ENCODE measurements around the gene C10orf143. TPM values are rescaled to one million over a fixed set of nuclear protein-coding genes. Genes with fewer than 3 reads are reported as not detected.
A peak's percentile ranks its signal among the peaks of the same experiment; 100 is the strongest.
"Not testable (repeated sequence)": the region's sequence is repeated elsewhere in the genome, so short reads cannot be mapped to it uniquely, and the experiment has no call there.

C10orf143 gene
- total RNA-seq, 1 experiment from 2014 or later = 0.18 TPM

DNA sequence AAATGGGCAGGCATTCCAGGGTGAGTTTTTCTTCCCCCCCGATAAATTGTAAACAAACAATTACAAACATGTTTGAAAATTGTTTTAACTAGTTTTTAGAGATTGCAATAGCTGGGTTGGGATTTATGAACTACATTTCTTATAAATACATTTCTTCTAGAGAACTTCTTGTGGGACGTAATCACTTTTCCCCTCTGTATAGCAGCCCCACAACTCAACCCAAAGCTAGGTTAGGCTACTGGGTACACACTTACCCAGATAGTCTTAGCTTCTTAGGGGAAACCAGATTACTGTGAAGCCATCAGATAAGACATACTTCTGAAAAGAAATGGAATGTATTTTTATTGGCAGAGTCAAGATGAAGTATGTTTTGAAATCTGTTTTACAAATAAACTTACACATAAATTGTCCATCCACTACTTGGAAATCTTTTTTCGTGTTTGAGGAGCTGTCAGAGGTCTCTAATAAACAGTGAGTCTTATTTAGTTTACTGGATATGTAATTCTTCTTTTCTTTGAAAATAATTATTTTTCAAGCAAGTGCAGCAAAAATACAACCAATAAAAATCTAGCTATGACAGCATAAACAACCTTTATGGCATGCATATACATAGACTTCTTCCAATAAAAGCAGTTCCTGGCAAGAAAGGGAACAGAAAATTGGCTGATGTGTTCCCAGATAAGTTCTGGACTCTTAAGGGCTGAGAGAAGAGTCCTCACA lies 17.6 kb upstream of the C10orf143 start:
- no peak for DNase-seq
- no peak overlapping the region for H3K27ac ChIP-seq
- H3K27me3 ChIP-seq = no peaks in the 10 kb centered on the region
- H3K4me1 ChIP-seq = no peaks in the 10 kb centered on the region
- no peaks in the 10 kb centered on the region for H3K36me3 ChIP-seq
- H3K9me3 ChIP-seq (replicated peaks) = no peaks in the 10 kb centered on the region
- no peak overlapping the region for H3K4me3 ChIP-seq

GRCh38 chr10:130127364-130128061 lies 16.9 kb upstream of the C10orf143 start:
- Histone ChIP-seq H3K27ac (no peak overlapping the region), H3K9me3 (replicated peaks) (no peaks in the 10 kb centered on the region), H3K4me1 (no peaks in the 10 kb centered on the region), H3K27me3 (no peaks in the 10 kb centered on the region), H3K4me3 (no peak overlapping the region), H3K36me3 (no peaks in the 10 kb centered on the region)
- DNase-seq = peak; percentile 49 to 77

GRCh38 chr10:130121486-130122079 lies 11.0 kb upstream of the C10orf143 start:
- H3K9me3 ChIP-seq (replicated peaks) = no peaks in the 10 kb centered on the region
- H3K27me3 ChIP-seq = no peaks in the 10 kb centered on the region
- no peaks in the 10 kb centered on the region for H3K4me1 ChIP-seq
- no peak for DNase-seq
- no peak overlapping the region for H3K27ac ChIP-seq
- H3K36me3 ChIP-seq = no peaks in the 10 kb centered on the region
- no peak overlapping the region for H3K4me3 ChIP-seq

DNA sequence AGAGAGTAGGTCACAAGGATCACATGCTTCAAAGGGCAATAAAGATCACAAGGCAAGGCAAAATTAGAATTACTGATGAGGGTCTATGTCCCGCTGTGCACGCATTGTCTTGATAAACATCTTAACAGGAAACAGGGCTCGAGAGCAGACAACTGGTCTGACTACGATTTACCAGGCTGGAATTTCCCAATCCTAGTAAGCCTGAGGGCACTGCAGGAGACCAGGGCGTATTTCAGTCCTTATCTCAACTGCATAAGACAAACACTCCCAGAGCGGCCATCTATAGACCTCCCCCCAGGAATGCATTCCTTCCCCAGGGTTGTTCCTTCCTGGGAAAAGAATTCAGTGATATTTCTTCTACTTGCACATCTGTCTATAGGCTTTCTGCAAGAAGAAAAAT lies 6.9 kb upstream of the C10orf143 start:
- not testable (repeated sequence) for H3K27me3 ChIP-seq; H3K27ac ChIP-seq; H3K36me3 ChIP-seq; H3K9me3 ChIP-seq (replicated peaks); H3K4me3 ChIP-seq; H3K4me1 ChIP-seq; DNase-seq

- DNase-seq, H3K4me3 ChIP-seq: not testable (repeated sequence)
Observed at GRCh38 chr10:130116942-130117341, 6.3 kb upstream of the C10orf143 start.

GRCh38 chr10:130112821-130113220 lies 2.2 kb upstream of the C10orf143 start:
- no peak for DNase-seq
- Histone ChIP-seq H3K4me1 (no peaks in the 10 kb centered on the region), H3K27me3 (no peaks in the 10 kb centered on the region), H3K36me3 (no peaks in the 10 kb centered on the region), H3K4me3 (no peak overlapping the region), H3K27ac (no peak overlapping the region), H3K9me3 (replicated peaks) (no peaks in the 10 kb centered on the region)

More at GRCh38 chr10:130116942-130117341, 6.3 kb upstream of the C10orf143 start:
- not testable (repeated sequence) for H3K36me3 ChIP-seq; H3K4me1 ChIP-seq; H3K27me3 ChIP-seq; H3K27ac ChIP-seq; H3K9me3 ChIP-seq (replicated peaks)

- DNase-seq = no peak
- Histone ChIP-seq H3K4me1 (no peaks in the 10 kb centered on the region), H3K36me3 (no peaks in the 10 kb centered on the region), H3K9me3 (replicated peaks) (no peaks in the 10 kb centered on the region), H3K27me3 (no peaks in the 10 kb centered on the region), H3K4me3 (peak overlapping the region; percentile 75), H3K27ac (peak overlapping the region; percentile 87; the same call in 1 of the 2 replicates)
Observed at GRCh38 chr10:130111852-130112180, 1.2 kb upstream of the C10orf143 start.

DNA sequence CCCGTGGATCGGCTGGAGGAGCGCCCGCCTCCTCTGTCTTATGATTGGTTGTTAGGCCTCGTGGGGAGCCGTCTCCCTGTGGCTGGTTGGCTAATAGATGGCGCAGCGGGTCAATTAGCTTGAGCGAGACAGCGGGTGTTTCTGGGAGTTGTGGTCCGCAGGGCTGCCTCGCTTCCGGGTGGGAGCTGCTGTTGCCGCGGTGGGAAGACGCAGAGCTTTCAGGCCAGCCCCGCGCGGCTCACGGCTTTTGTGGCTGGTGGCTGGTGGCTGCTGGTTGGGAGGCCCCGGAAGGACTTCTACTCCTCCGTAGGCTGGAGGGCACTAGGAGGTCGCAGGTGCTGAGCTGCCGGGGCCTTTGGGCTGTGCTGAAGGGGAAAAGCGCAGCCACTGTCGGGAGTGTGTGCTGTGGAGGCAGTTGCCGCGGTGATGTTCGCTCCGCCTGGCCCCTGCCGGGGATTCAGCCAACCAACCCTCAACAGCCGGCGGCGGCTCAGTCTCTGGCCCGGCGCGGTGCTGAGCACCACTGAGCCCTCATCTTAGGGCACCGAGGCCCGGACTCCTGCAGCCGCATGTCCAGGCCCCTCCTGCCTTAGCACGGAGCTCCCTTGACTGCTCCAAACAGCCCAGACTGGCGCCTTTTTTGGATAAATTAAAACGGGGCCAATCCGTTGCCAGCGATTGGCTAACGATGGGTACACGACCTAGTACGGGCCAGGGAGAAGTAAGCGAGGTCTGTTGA lies 652 bp upstream of the C10orf143 start:
- H3K27ac ChIP-seq = peak overlapping the region; percentile 87
- no peaks in the 10 kb centered on the region for H3K36me3 ChIP-seq
- DNase-seq = peak; percentile 93 to 95
- H3K4me1 ChIP-seq = no peaks in the 10 kb centered on the region
- no peaks in the 10 kb centered on the region for H3K9me3 ChIP-seq (replicated peaks)
- H3K4me3 ChIP-seq = peak overlapping the region; percentile 75
- H3K27me3 ChIP-seq = no peaks in the 10 kb centered on the region

GRCh38 chr10:130109796-130110245 lies 809 bp downstream of the C10orf143 start:
- Histone ChIP-seq H3K27ac (peak overlapping the region; percentile 87), H3K27me3 (no peaks in the 10 kb centered on the region), H3K9me3 (replicated peaks) (no peaks in the 10 kb centered on the region), H3K36me3 (no peaks in the 10 kb centered on the region), H3K4me1 (no peaks in the 10 kb centered on the region), H3K4me3 (peak overlapping the region; percentile 75)
- peak; percentile 57 to 83 for DNase-seq

- no peaks in the 10 kb centered on the region for H3K9me3 ChIP-seq (replicated peaks)
- no peaks in the 10 kb centered on the region for H3K36me3 ChIP-seq
- DNase-seq = no peak
- H3K4me1 ChIP-seq = no peaks in the 10 kb centered on the region
- no peak overlapping the region for H3K27ac ChIP-seq
- H3K27me3 ChIP-seq = no peaks in the 10 kb centered on the region
- H3K4me3 ChIP-seq = peak overlapping the region; percentile 75
Observed at GRCh38 chr10:130108934-130109604, 1.6 kb downstream of the C10orf143 start.

DNA sequence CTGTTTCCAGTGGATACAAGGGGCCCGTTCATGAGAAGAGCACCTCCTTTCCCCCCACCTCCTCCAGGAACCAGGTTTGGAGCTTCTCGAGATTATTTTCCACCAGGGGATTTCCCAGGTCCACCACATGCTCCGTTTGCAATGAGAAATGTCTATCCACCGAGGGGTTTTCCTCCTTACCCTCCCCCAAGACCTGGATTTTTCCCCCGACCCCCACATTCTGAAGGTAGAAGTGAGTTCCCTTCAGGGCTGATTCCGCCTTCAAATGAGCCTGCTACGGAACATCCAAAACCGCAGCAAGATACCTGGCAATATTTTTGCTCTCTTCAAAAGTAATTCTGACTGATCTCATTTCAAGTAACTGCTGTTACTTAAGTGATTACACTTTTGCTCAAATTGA lies 2.5 kb downstream of the C10orf143 start:
- not testable (repeated sequence) for H3K4me3 ChIP-seq; DNase-seq; H3K27me3 ChIP-seq; H3K4me1 ChIP-seq; H3K36me3 ChIP-seq; H3K27ac ChIP-seq; H3K9me3 ChIP-seq (replicated peaks)

GRCh38 chr10:130105724-130106123 lies 4.9 kb downstream of the C10orf143 start:
- Histone ChIP-seq H3K27ac (no peak overlapping the region), H3K27me3 (no peaks in the 10 kb centered on the region), H3K9me3 (replicated peaks) (no peaks in the 10 kb centered on the region), H3K36me3 (no peaks in the 10 kb centered on the region), H3K4me3 (no peak overlapping the region), H3K4me1 (no peaks in the 10 kb centered on the region)
- no peak for DNase-seq

DNA sequence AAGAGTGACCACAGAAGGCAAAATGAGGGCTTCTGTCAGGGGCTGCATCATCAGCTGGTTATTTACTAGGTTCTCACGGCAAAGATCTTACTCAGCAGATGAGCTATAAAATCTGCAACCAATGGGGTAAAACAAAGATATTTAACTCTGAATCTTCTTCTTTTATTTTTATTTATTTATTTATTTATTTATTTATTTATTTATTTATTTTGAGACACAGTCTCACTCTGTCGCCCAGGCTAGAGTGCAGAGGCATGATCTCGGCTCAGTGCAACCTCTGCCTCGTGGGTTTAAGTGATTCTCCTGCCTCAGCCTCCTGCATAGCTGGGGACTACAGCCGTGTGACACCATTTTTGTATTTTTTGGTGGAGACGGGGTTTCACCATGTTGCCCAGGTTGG lies 11.3 kb downstream of the C10orf143 start:
- H3K27me3 ChIP-seq = no peaks in the 10 kb centered on the region
- DNase-seq = no peak
- no peaks in the 10 kb centered on the region for H3K36me3 ChIP-seq
- no peak overlapping the region for H3K4me3 ChIP-seq
- H3K27ac ChIP-seq = no peak overlapping the region
- H3K9me3 ChIP-seq (replicated peaks) = no peaks in the 10 kb centered on the region
- H3K4me1 ChIP-seq = no peaks in the 10 kb centered on the region

- not testable (repeated sequence) for H3K36me3 ChIP-seq; H3K27me3 ChIP-seq; H3K4me3 ChIP-seq; H3K27ac ChIP-seq; H3K9me3 ChIP-seq (replicated peaks); H3K4me1 ChIP-seq; DNase-seq
Observed at GRCh38 chr10:130090565-130090964, 20.1 kb downstream of the C10orf143 start.

Data from SJCRH30 (cell line).